NB4 (cell line): ENCODE results near the gene RBM4.

Experiments used
- POLR2A ChIP-seq: IDR thresholded peaks from 2 replicates; pipeline ENCODE4 v1.6.1; 2011; ENCODE audit warnings: mild to moderate bottlenecking; ENCODE audit not compliant: insufficient read length; ENCODE audit errors: extremely low read depth
- TF ChIP-seq, protein P1 (sequence below): IDR thresholded peaks from one replicate; pipeline ENCODE4 v1.5.1; 2012; ENCODE audit warnings: low read depth, low read length

DNA sequence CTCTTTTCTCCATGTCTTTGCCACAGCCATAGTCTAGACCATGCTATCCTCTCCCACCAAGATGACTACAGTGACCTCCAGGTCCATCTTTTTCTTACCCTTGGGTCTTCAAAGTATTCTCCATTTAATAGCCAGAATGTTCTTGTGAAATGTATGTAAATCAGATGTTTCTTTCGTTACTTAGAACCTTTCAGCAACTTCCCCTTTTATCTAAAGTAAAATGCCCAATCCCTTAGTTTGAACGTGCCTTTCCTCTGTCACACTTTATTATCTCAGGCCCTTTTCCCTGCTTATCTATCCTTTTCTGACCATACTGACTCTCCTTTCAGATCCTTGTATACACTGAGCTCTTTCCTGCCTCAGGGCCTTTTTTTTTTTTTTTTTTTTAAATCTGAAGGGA is 21.3 kb downstream of the RBM4 start:
- TF ChIP-seq, protein P1, sequence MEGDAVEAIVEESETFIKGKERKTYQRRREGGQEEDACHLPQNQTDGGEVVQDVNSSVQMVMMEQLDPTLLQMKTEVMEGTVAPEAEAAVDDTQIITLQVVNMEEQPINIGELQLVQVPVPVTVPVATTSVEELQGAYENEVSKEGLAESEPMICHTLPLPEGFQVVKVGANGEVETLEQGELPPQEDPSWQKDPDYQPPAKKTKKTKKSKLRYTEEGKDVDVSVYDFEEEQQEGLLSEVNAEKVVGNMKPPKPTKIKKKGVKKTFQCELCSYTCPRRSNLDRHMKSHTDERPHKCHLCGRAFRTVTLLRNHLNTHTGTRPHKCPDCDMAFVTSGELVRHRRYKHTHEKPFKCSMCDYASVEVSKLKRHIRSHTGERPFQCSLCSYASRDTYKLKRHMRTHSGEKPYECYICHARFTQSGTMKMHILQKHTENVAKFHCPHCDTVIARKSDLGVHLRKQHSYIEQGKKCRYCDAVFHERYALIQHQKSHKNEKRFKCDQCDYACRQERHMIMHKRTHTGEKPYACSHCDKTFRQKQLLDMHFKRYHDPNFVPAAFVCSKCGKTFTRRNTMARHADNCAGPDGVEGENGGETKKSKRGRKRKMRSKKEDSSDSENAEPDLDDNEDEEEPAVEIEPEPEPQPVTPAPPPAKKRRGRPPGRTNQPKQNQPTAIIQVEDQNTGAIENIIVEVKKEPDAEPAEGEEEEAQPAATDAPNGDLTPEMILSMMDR: no peak
- no peak for TF ChIP-seq POLR2A
